ENCODE measurements around the gene TJP2.

The TJP2 gene

GRCh38 chr9:69141851-69142250 is 32.2 kb upstream of the TJP2 start:
- Histone ChIP-seq H3K4me3 (no peak overlapping the region), H3K27ac (no peak overlapping the region), H3K36me3 (no peaks in the 10 kb centered on the region), H3K4me1 (peaks cover 0 to 20% (median 2%) of the 10 kb centered on the region in 4 donors), H3K27me3 (no peaks in the 10 kb centered on the region), H3K9me3 (no peaks in the 10 kb centered on the region)
- intact Hi-C loops (cut with DNase I; ENCODE audit: low total_unique reads) = loop anchor here (10.0 kb wide), 1 partner anchor 87 kb away; no protein-coding TSS in a partner anchor
- TF ChIP-seq CTCF (IDR thresholded peaks at IDR 0.05) = no peak
- DNase-seq = peak in 1 of 2 donors; percentile 49

- H3K4me1 ChIP-seq = peaks cover 0 to 20% (median 2%) of the 10 kb centered on the region in 4 donors
- no peak overlapping the region for H3K27ac ChIP-seq
- H3K27me3 ChIP-seq = no peaks in the 10 kb centered on the region
- DNase-seq = no peak
- intact Hi-C loops (cut with DNase I; ENCODE audit: low total_unique reads) = loop anchor here (10.0 kb wide), 1 partner anchor 88 kb away; no protein-coding TSS in a partner anchor
- no peaks in the 10 kb centered on the region for H3K9me3 ChIP-seq
- H3K36me3 ChIP-seq = no peaks in the 10 kb centered on the region
- no peak for TF ChIP-seq CTCF (IDR thresholded peaks at IDR 0.05)
- no peak overlapping the region for H3K4me3 ChIP-seq
Measured at GRCh38 chr9:69143291-69143690, 30.8 kb upstream of the TJP2 start.

- no peaks in the 10 kb centered on the region for H3K9me3 ChIP-seq
- no peak overlapping the region for H3K27ac ChIP-seq
- TF ChIP-seq CTCF (IDR thresholded peaks at IDR 0.05) = no peak
- H3K36me3 ChIP-seq = no peaks in the 10 kb centered on the region
- no peaks in the 10 kb centered on the region for H3K27me3 ChIP-seq
- intact Hi-C loops (cut with DNase I; ENCODE audit: low total_unique reads) = loop anchor here (10.0 kb wide), 1 partner anchor 90 kb away; no protein-coding TSS in a partner anchor
- peaks cover 0 to 35% (median 7%) of the 10 kb centered on the region in 4 donors for H3K4me1 ChIP-seq
- no peak for DNase-seq
- H3K4me3 ChIP-seq = no peak overlapping the region
Measured at GRCh38 chr9:69145144-69145715, 28.8 kb upstream of the TJP2 start.

- peaks cover 0 to 37% (median 7%) of the 10 kb centered on the region in 4 donors for H3K4me1 ChIP-seq
- no peak for DNase-seq
- TF ChIP-seq CTCF (IDR thresholded peaks at IDR 0.05) = no peak
- H3K9me3 ChIP-seq = no peaks in the 10 kb centered on the region
- H3K36me3 ChIP-seq = no peaks in the 10 kb centered on the region
- no peak overlapping the region for H3K27ac ChIP-seq
- intact Hi-C loops (cut with DNase I; ENCODE audit: low total_unique reads) = loop anchor here (10.0 kb wide), 1 partner anchor 92 kb away; no protein-coding TSS in a partner anchor
- no peaks in the 10 kb centered on the region for H3K27me3 ChIP-seq
- no peak overlapping the region for H3K4me3 ChIP-seq
Measured at GRCh38 chr9:69147041-69147834, 26.8 kb upstream of the TJP2 start.

GRCh38 chr9:69149321-69149807 is 24.7 kb upstream of the TJP2 start:
- peak; percentile 62 to 65 for TF ChIP-seq CTCF (IDR thresholded peaks at IDR 0.05)
- intact Hi-C loops (cut with DNase I; ENCODE audit: low total_unique reads) = loop anchor here (10.0 kb wide), 1 partner anchor 95 kb away; no protein-coding TSS in a partner anchor
- Histone ChIP-seq H3K4me3 (peak overlapping the region; percentile 16 to 22), H3K4me1 (peaks cover 0 to 24% (median 7%) of the 10 kb centered on the region in 4 donors), H3K27me3 (no peaks in the 10 kb centered on the region), H3K9me3 (no peaks in the 10 kb centered on the region), H3K27ac (peak overlapping the region; percentile 61 to 65), H3K36me3 (peaks cover 0 to 8% (median 0%) of the 10 kb centered on the region in 3 donors)
- DNase-seq = no peak

All from tibial artery (tissue), 4 donors.